Effector CD8-positive, alpha-beta T cell (primary cell): Measurements from ENCODE around the gene HMCN1.

Source experiments
- DNase-seq: peaks from one replicate; lab custom pipeline; 2025; lab: John Stamatoyannopoulos, UW

Gene HMCN1

GRCh38 chr1:185912504-185912903 is 178.3 kb downstream of the HMCN1 start:
- DNase-seq = no peak

GRCh38 chr1:185914089-185914488 is 179.9 kb downstream of the HMCN1 start:
- DNase-seq = no peak

GRCh38 chr1:185916861-185917260 is 182.7 kb downstream of the HMCN1 start:
- DNase-seq = no peak

GRCh38 chr1:185917646-185918045 is 183.5 kb downstream of the HMCN1 start:
- no peak for DNase-seq

- DNase-seq = no peak
These were observed 186.4 kb downstream of the HMCN1 start for GRCh38 chr1:185920602-185921001.

- no peak for DNase-seq
These were observed 187.4 kb downstream of the HMCN1 start for GRCh38 chr1:185921636-185922035.

GRCh38 chr1:185926588-185926987 is 192.4 kb downstream of the HMCN1 start:
- no peak for DNase-seq

- DNase-seq = no peak
These were observed 195.6 kb downstream of the HMCN1 start for GRCh38 chr1:185929776-185930175.

GRCh38 chr1:185931438-185931837 is 197.2 kb downstream of the HMCN1 start:
- DNase-seq = no peak

- DNase-seq = no peak
These were observed 199.4 kb downstream of the HMCN1 start for GRCh38 chr1:185933580-185933979.

- no peak for DNase-seq
These were observed 200.4 kb downstream of the HMCN1 start for GRCh38 chr1:185934476-185935189.

- DNase-seq = no peak
These were observed 201.2 kb downstream of the HMCN1 start for GRCh38 chr1:185935360-185935759.

- DNase-seq = no peak
These were observed 202.4 kb downstream of the HMCN1 start for GRCh38 chr1:185936641-185937040.

- no peak for DNase-seq
These were observed 204.2 kb downstream of the HMCN1 start for GRCh38 chr1:185938396-185938795.

GRCh38 chr1:185939142-185939541 is 205.0 kb downstream of the HMCN1 start:
- DNase-seq = no peak

GRCh38 chr1:185942961-185943360 is 208.8 kb downstream of the HMCN1 start:
- no peak for DNase-seq

GRCh38 chr1:185956881-185957280 is 222.7 kb downstream of the HMCN1 start:
- no peak for DNase-seq

- DNase-seq = no peak
These were observed 223.5 kb downstream of the HMCN1 start for GRCh38 chr1:185957441-185958363.

GRCh38 chr1:185960422-185961321 is 226.5 kb downstream of the HMCN1 start:
- no peak for DNase-seq

GRCh38 chr1:185961664-185962063 is 227.5 kb downstream of the HMCN1 start:
- no peak for DNase-seq

- DNase-seq = no peak
These were observed 230.8 kb downstream of the HMCN1 start for GRCh38 chr1:185964946-185965345.

GRCh38 chr1:185965870-185966269 is 231.7 kb downstream of the HMCN1 start:
- no peak for DNase-seq
